Adipose tissue (tissue), 3 donors: ENCODE results near the gene DHX16. TPM values are rescaled to one million over a fixed set of nuclear protein-coding genes. Genes with fewer than 3 reads are reported as not detected.
A peak's percentile ranks its signal among the peaks of the same experiment; 100 is the strongest.
"Not testable (repeated sequence)": the region's sequence is repeated elsewhere in the genome, so short reads cannot be mapped to it uniquely, and the experiment has no call there.

Experiments used
- H3K27ac ChIP-seq: one replicate; pipeline ENCODE4 v1.5.1; 2013; ENCODE audit warnings: low read depth, low read length
- WGBS, 3 donors: extraction: QIAGEN DNeasy Blood & Tissue Kit; methylation state at CpG; one replicate each; pipeline ENCODE4 v1.1.7; 2013; 5-methylcytosine and 5-hydroxymethylcytosine counted together
- polyA plus RNA-seq, 3 donors: library from polyadenylated mRNA; stranded (reverse); fragments of 200-250 nt; gene quantifications; one replicate each; pipeline ENCODE4 v1.2.3, GENCODE V29; 2013
- donor health status: healthy with polysubstance abuse.
- donor health status: Bipolar disorder and iron deficiency.
- donor health status: healthy.

Gene DHX16
- polyA plus RNA-seq, 3 donors: 16.8 to 22.3 (median 19.7) TPM

- WGBS, 3 donors: 2 to 37% (median 10%) methylated on average over 7 of the region's 7 CpGs
- peak overlapping the region; percentile 89 for H3K27ac ChIP-seq
These were observed 10.6 kb upstream of the DHX16 start for GRCh38 chr6:30683183-30683979.

- WGBS, 3 donors: 3 to 44% (median 9%) methylated on average over 9 to 11 of the region's 11 CpGs
These were observed 9.6 kb upstream of the DHX16 start for GRCh38 chr6:30682143-30683117.

GRCh38 chr6:30681766-30682142 lies 8.9 kb upstream of the DHX16 start:
- H3K27ac ChIP-seq: peak overlapping the region; percentile 63
- WGBS, 3 donors: 23 to 81% (median 25%) methylated on average over 4 of the region's 4 CpGs

More at GRCh38 chr6:30682143-30683117, 9.6 kb upstream of the DHX16 start:
- H3K27ac ChIP-seq: peak overlapping the region; percentile 89

- no peak overlapping the region for H3K27ac ChIP-seq
- WGBS, 3 donors: 57 to 80% (median 61%) methylated on average over 7 of the region's 7 CpGs
These were observed 7.1 kb upstream of the DHX16 start for GRCh38 chr6:30679765-30680535.

GRCh38 chr6:30678964-30679726 lies 6.3 kb upstream of the DHX16 start:
- no peak overlapping the region for H3K27ac ChIP-seq
- 11 to 12% (median 11%) methylated on average over 30 to 31 of the region's 31 CpGs for WGBS, 3 donors

GRCh38 chr6:30676660-30677285 lies 4.0 kb upstream of the DHX16 start:
- H3K27ac ChIP-seq: no peak overlapping the region
- WGBS, 3 donors: 80 to 86% (median 84%) methylated on average over 10 of the region's 10 CpGs

GRCh38 chr6:30670760-30671527 lies 1.9 kb downstream of the DHX16 start:
- H3K27ac ChIP-seq: no peak overlapping the region
- 84 to 87% (median 86%) methylated on average over 27 of the region's 27 CpGs for WGBS, 3 donors

- not testable (repeated sequence) for H3K27ac ChIP-seq
- WGBS, 3 donors: 69 to 77% (median 73%) methylated on average over 2 of the region's 2 CpGs
These were observed 6.5 kb downstream of the DHX16 start for GRCh38 chr6:30666300-30666699.

- no peak overlapping the region for H3K27ac ChIP-seq
- 88 to 93% (median 92%) methylated on average over 28 to 34 of the region's 34 CpGs for WGBS, 3 donors
These were observed 7.6 kb downstream of the DHX16 start for GRCh38 chr6:30664994-30665767.

- not testable (repeated sequence) for H3K27ac ChIP-seq
- WGBS, 3 donors: 89 to 96% (median 93%) methylated on average over 5 of the region's 5 CpGs
These were observed 14.9 kb downstream of the DHX16 start for GRCh38 chr6:30657922-30658321.

- no peak overlapping the region for H3K27ac ChIP-seq
These were observed 15.4 kb downstream of the DHX16 start for GRCh38 chr6:30657454-30657853.

GRCh38 chr6:30656513-30656912 lies 16.3 kb downstream of the DHX16 start:
- 49 to 78% (median 61%) methylated on average over 7 of the region's 7 CpGs for WGBS, 3 donors

GRCh38 chr6:30655743-30656094 lies 17.1 kb downstream of the DHX16 start:
- WGBS, 3 donors: 93 to 97% (median 96%) methylated on average over 3 of the region's 3 CpGs
- no peak overlapping the region for H3K27ac ChIP-seq

More at GRCh38 chr6:30656513-30656912, 16.3 kb downstream of the DHX16 start:
- no peak overlapping the region for H3K27ac ChIP-seq

- WGBS, 3 donors: 86 to 93% (median 89%) methylated on average over 19 of the region's 19 CpGs
- H3K27ac ChIP-seq: no peak overlapping the region
These were observed 17.7 kb downstream of the DHX16 start for GRCh38 chr6:30654798-30655742.

- no peak overlapping the region for H3K27ac ChIP-seq
- 88 to 93% (median 92%) methylated on average over 12 of the region's 12 CpGs for WGBS, 3 donors
These were observed 21.7 kb downstream of the DHX16 start for GRCh38 chr6:30651143-30651542.
